GM21717 (cell line): ENCODE measurements around the gene BMAL1.
"Not testable (repeated sequence)": the region's sequence is repeated elsewhere in the genome, so short reads cannot be mapped to it uniquely, and the experiment has no call there.

ENCODE experiments used
- ATAC-seq: cut with Tn5 transposase; IDR thresholded peaks from one replicate; pipeline ENCODE4 v1.9.1; 2021; ENCODE audit warnings: mild to moderate bottlenecking, moderate library complexity; ENCODE audit not compliant: unreplicated experiment

BMAL1 gene

GRCh38 chr11:13436836-13437235 lies 159.2 kb downstream of the BMAL1 start:
- not testable (repeated sequence) for ATAC-seq
